HG02642 (cell line): ENCODE measurements around the gene ST3GAL4.
"Not testable (repeated sequence)": the region's sequence is repeated elsewhere in the genome, so short reads cannot be mapped to it uniquely, and the experiment has no call there.

Source experiments
- ATAC-seq: cut with Tn5 transposase; IDR thresholded peaks from one replicate; pipeline ENCODE4 v1.9.1; 2021; ENCODE audit warnings: mild to moderate bottlenecking; ENCODE audit not compliant: unreplicated experiment, poor library complexity

Gene ST3GAL4

DNA sequence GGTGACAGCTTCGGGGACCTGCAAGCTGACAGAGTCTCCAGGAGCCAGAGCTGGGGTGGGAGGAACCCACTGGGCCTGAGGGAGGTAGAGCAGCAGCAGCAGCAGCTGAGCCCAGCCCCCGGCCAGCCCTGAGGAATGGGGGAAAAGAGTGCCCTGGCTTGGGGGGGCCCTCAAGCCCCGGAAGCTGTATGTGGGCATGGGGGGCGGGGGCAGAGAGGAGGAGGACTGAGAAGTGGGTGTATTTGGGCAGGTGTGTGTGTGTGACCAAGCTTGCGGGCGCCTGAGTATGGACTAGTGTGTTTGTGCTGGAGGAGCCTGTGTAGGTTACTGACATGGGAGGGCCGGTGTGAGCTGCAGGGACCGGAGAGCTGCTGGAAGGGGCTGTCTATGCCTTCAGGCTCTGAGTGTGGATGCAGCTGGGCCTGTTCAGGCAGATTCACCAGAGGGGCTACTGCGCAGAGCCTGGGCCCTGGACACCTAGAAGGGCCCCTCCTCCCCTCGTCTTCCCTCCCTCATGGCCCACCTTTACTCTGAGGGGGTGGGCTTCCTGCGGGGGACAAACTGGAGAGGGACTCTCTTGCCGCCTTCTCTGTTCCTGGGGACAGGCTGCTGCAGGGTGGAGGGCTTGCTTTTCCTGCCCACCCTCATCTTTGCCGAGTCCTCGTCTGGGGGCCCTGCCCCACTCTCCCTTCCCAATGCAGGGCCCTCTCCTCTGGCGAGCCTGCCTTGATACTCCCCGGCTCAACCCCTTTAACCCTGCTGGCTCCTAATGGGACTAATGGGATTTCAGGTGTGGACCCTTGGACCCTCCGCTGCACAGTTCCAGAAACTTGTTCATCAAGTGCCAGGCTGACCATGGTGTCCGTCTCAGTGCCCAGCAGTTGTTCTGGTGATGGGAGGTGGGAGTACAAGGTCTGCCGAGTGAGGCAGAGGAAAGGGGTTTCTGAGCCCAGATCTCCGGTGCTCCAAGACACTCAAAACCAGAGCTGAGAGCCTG is 28.2 kb downstream of the ST3GAL4 start:
- ATAC-seq = no peak

GRCh38 chr11:126384449-126385070 is 29.1 kb downstream of the ST3GAL4 start:
- no peak for ATAC-seq

DNA sequence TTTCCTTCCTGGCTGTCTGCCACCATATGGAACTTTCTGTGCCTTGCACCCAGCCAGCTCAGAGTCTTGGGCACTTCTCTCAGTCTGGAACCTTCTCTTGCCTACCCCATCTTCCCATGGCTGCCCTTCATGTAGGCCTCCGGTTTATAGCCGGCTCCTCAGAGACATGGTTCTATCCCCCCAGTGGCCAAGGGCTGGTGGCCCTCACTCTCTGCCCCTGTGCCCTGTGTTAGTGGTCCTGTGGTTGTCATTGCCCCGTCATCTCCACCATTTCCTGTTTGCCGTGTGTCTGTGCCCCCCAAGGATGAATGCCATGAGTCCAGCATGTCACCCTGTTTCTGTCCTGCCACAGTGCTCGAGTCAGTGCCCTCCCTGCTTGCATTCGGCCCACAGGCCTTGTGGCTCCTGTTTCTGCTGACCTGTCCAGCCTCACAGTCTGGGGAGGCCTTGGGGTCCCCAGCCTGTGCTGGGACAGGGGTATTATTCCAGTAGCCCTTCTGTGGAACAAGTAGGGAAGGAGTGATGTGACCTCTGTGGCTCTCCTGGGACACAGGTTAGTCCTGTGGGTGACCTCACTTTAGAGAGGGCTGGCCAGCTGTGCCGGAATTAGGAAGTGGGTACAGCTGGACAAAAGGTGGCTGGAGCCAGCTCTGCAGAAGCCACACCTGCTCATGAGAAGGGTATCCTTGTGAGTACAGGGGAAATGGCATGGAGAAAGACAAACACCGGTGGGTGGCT is 30.7 kb downstream of the ST3GAL4 start:
- no peak for ATAC-seq

- ATAC-seq = not testable (repeated sequence)
Measured at GRCh38 chr11:126386729-126387071, 31.2 kb downstream of the ST3GAL4 start.

- no peak for ATAC-seq
Measured at GRCh38 chr11:126387857-126388256, 32.4 kb downstream of the ST3GAL4 start.

DNA sequence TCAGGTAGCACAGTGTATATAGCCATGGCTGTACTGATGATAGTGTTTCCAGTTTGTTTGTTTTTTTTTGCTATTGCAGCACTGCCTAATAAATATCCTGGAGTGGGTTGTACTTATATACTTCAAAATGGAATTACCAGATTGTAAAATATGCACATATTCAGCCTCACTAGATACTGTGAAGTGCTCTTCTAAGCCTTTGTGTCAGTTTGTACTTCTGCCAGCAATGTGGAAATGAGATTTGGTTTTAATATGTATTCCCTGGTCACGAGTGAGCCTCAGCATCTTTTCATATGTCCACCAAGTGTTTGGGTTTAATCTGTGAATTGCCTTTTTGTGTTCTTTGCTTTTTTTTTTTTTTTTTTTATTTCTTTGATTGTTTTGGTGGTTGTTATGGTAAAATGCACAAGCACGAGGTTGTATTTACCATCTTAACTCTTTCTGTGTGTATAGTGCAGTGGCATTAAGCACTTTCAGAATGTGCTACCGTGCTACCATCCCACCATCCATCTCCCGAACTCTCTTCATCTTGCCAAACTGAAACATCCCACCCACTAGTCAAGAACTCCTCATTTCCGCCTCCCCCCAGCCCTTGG is 34.9 kb downstream of the ST3GAL4 start:
- no peak for ATAC-seq

GRCh38 chr11:126391286-126391954 is 35.9 kb downstream of the ST3GAL4 start:
- no peak for ATAC-seq

DNA sequence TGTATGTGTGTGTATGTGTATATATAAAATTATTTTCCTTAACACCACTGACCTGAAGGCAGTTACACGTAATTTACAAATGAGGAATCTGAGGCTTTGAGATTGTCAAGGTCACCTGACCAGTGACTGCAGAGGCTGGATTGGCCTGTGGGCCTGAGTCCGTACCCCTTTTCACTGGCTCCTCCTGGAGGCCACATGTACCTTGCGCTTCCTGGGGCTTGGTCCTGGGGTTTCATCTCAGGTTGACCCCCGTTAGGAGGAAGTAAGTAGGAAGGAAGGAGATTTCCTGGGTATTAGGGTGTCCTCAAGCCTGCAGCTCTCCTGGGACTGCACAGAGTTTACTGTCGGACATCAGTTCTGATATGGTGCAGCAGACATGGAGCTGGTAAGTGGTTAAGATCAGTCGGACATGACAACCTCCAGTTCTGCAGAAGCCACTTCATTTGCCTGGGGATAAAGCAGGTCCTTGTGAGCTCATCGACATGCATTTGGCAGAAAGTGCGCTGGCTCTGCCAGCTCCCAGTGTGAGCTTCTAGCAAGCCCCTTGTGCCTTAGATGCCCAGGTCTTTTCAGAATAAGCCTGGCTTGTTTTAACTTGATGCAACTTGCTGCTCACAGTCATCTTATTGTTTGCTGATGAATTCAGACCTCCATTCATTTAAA is 36.6 kb downstream of the ST3GAL4 start:
- ATAC-seq = peak; percentile 77

DNA sequence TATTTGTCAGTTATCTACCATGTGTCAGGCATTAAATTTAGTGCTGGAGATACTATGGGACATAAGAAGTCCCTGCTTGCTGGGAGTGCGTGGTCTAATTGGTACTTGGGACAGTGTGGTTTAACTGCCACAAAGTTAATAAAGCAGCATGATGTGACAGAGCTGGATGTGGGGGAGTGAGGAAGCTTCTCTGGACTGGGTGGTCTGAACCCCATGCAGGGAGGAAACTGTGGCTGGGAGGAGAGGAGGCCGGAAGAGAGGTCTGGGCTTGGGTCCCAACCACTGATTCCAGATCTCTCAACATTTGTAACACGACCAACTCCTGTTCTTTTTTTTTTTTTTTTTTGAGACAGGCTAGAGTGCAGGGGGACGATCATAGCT is 37.1 kb downstream of the ST3GAL4 start:
- no peak for ATAC-seq

DNA sequence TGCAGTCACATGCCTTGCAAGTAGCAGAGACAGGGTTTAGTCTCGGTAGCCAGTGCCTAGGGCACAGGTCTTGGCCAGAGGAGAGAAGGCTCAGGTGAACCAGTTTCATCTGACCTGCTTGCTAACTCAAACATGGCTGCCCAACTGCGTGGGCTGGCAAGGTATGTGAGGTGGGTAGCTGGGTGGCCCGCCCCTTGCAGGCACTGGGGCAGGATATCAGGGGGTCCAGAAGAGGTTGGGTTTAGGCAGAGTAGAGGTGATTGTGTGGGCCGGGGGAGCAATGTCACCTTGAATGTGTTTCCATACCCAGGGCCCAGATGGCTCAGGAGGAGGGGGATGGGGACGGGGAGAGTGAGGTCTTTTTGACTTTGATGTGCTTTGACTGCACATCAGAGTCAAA is 37.7 kb downstream of the ST3GAL4 start:
- no peak for ATAC-seq

DNA sequence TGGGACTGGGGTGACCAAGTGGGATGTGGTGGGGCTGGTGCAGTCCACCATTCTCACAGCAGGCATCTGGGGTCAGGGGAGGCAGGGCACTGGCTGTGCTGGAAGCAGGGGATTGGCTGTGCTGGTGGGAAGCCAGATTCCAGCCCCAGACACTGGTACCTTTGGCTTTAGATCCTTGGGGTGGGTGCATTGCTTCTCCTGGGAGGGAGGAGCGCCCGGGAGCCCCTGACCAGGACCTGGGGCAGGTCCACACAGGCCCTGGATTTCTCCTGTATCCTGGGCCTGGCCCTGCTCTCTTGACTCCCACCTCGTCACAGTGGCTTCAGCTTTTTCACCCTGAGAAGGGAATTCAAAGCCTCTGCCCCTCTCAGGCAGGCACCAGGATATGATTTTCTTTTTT is 38.5 kb downstream of the ST3GAL4 start:
- no peak for ATAC-seq

DNA sequence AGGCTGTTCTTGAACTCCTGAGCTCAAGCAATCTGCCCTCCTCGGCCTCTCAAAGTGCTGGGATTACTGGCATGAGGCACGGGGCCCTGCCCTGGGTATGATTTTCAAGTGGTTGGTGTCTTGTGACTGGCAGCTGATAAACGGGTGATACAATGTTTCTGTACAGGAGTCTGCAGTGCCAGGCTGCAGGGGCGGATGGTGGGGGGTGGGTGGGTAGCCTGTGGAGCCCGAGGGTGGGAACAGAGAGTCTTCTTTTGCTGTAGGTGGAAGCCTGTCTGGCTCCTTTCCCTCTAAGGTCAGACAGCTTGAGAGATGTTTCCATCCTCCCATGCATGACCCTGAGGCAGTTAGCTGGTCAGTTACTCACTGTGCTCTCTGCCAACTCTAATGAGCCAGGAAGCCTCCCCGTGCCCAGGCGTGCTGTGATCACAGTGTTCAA is 39.2 kb downstream of the ST3GAL4 start:
- ATAC-seq = not testable (repeated sequence)

GRCh38 chr11:126395784-126396183 is 40.3 kb downstream of the ST3GAL4 start:
- ATAC-seq = not testable (repeated sequence)

DNA sequence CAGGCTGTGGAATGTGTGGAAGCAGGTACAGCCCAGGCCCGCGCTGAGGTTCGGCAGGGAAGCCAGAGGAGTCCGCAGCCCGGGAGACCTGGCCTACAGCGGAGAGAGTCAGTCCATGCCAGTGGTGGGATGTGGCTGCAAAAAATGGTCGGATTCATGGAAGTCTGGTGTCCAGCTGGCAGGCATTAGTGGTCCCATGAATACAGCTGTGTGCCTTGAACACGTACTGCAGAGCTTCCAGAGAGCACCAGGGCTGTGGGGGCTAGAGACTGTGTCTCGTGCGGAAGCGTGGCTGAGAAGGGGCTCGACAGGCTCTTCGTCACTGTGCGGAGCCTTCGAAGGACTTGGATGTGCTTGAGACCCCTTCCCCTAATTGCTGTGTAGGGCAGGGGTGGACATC is 40.8 kb downstream of the ST3GAL4 start:
- not testable (repeated sequence) for ATAC-seq

DNA sequence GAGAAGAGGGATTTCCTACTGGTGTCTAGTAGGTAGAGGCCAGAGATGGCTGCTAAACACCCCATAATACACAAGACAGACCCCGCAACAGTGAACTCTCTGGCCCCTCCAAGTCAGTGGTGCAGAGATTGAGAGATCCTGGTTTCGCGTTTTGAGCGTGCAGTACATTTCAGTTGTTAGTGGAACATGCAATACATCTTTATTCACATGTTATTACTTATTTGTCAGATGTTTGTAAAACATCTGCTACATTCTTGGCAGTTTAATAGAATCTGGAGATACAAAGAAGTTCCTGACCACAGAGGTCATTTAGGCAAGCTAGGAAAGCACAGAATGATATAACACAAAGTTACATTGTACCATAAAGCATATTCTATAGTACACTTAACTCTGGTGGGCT is 41.5 kb downstream of the ST3GAL4 start:
- no peak for ATAC-seq

- no peak for ATAC-seq
Measured at GRCh38 chr11:126398296-126398695, 42.8 kb downstream of the ST3GAL4 start.

DNA sequence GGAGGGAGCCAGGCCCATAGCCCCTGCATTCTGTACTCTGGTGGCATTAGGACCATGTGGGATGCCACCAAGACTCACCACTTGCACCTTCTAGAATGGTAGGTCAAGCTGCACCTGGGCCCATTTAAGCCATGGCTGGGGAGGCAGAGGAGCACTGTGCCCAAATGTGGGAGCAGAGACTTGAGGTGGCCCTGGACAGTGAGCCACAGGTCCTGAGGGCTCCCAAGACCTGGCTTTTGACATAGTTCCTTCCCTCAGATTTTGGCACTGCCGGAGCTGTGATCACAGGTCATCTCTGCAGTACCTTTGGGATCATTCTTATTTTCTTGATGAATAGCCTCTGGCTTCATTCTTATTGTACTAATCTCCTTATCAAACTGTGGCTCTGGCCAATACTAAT is 43.2 kb downstream of the ST3GAL4 start:
- no peak for ATAC-seq

- ATAC-seq = no peak
Measured at GRCh38 chr11:126400019-126400418, 44.5 kb downstream of the ST3GAL4 start.

- no peak for ATAC-seq
Measured at GRCh38 chr11:126400479-126400878, 45.0 kb downstream of the ST3GAL4 start.
